Neural progenitor cell (in vitro differentiated cells): ENCODE results near the gene CLCNKA. TPM values are rescaled to one million over a fixed set of nuclear protein-coding genes. Genes with fewer than 3 reads are reported as not detected.
A peak's percentile ranks its signal among the peaks of the same experiment; 100 is the strongest.

ENCODE experiments used
- DNase-seq: peaks from one replicate; pipeline ENCODE4 v3.0.0-alpha.2; 2016; ENCODE audit warnings: low spot score
- H2AFZ ChIP-seq: fragments of 200-600 bp; sonication (generic); replicated peaks from 2 replicates; pipeline ENCODE4 v1.6.1; 2016; ENCODE audit warnings: antibody characterized with exemption
- H3F3A ChIP-seq: fragments of 200-600 bp; sonication (generic); 2 replicates; pipeline ENCODE4 v1.6.1; 2016; ENCODE audit warnings: antibody characterized with exemption, low read depth
- H3K27ac ChIP-seq: fragments of 200-600 bp; sonication (generic); 2 replicates; pipeline ENCODE4 v1.5.1; 2016; ENCODE audit warnings: mild to moderate bottlenecking
- H3K27me3 ChIP-seq: fragments of 200-600 bp; sonication (generic); 2 replicates; pipeline ENCODE4 v1.6.1; 2016; ENCODE audit warnings: mild to moderate bottlenecking, moderate library complexity
- H3K36me3 ChIP-seq: fragments of 200-600 bp; sonication (generic); 2 replicates; pipeline ENCODE4 v1.5.1; 2016
- H3K4me1 ChIP-seq: fragments of 200-600 bp; sonication (generic); 2 replicates; pipeline ENCODE4 v1.6.1; 2016; ENCODE audit warnings: mixed run types
- H3K4me2 ChIP-seq: fragments of 200-600 bp; sonication (generic); 2 replicates; pipeline ENCODE4 v1.6.1; 2016
- H3K4me3 ChIP-seq: fragments of 200-600 bp; sonication (generic); 2 replicates; pipeline ENCODE4 v1.5.1; 2016
- H3K79me2 ChIP-seq: fragments of 200-600 bp; sonication (generic); 2 replicates; pipeline ENCODE4 v1.6.1; 2016; ENCODE audit warnings: low read depth
- H3K9ac ChIP-seq: fragments of 200-600 bp; sonication (generic); 2 replicates; pipeline ENCODE4 v1.6.1; 2016
- H3K9me3 ChIP-seq: fragments of 200-600 bp; sonication (generic); 2 replicates; pipeline ENCODE4 v1.5.1; 2016; ENCODE audit warnings: low read depth
- H4K20me1 ChIP-seq: fragments of 200-600 bp; sonication (generic); 2 replicates; pipeline ENCODE4 v1.6.1; 2016; ENCODE audit warnings: low read depth
- H3K27ac Mint-ChIP-seq: 3 replicates; pipeline ENCODE4 v1.8.0; 2021; ENCODE audit warnings: mixed read lengths
- H3K27me3 Mint-ChIP-seq: 2 replicates; pipeline ENCODE4 v1.8.0; 2022; ENCODE audit warnings: low read depth, mild to moderate bottlenecking, inconsistent platforms, moderate library complexity, mixed read lengths; ENCODE audit not compliant: insufficient read depth
- H3K36me3 Mint-ChIP-seq: 3 replicates; pipeline ENCODE4 v1.8.0; 2021; ENCODE audit warnings: mixed read lengths
- H3K4me1 Mint-ChIP-seq: 3 replicates; pipeline ENCODE4 v1.8.0; 2021; ENCODE audit warnings: mixed read lengths
- H3K4me3 Mint-ChIP-seq: 3 replicates; pipeline ENCODE4 v1.8.0; 2021; ENCODE audit warnings: mild to moderate bottlenecking, moderate library complexity, mixed read lengths
- H3K9me3 Mint-ChIP-seq: 3 replicates; pipeline ENCODE4 v1.8.0; 2020; ENCODE audit warnings: mixed read lengths
- CTCF ChIP-seq: fragments of 200-600 bp; sonication (generic); IDR thresholded peaks from 2 replicates; pipeline ENCODE4 v1.5.1; 2017; ENCODE audit warnings: antibody characterized with exemption, mild to moderate bottlenecking
- EZH2 ChIP-seq: fragments of 200-600 bp; sonication (generic); IDR thresholded peaks from 2 replicates; pipeline ENCODE4 v1.6.1; 2017; ENCODE audit warnings: antibody characterized with exemption, mild to moderate bottlenecking, moderate library complexity
- EZH2phosphoT487 ChIP-seq: fragments of 200-600 bp; sonication (generic); IDR thresholded peaks from 2 replicates; pipeline ENCODE4 v1.6.1; 2017; ENCODE audit warnings: antibody characterized with exemption
- total RNA-seq: library from RNA; depleted of rRNA; stranded (reverse); fragments of >200 nt; gene quantifications from 2 replicates; pipeline ENCODE4 v1.2.3, GENCODE V29; 2015; ENCODE audit warnings: low replicate concordance

CLCNKA gene
- total RNA-seq, 1 donor from 2014 or later: not detected

DNA sequence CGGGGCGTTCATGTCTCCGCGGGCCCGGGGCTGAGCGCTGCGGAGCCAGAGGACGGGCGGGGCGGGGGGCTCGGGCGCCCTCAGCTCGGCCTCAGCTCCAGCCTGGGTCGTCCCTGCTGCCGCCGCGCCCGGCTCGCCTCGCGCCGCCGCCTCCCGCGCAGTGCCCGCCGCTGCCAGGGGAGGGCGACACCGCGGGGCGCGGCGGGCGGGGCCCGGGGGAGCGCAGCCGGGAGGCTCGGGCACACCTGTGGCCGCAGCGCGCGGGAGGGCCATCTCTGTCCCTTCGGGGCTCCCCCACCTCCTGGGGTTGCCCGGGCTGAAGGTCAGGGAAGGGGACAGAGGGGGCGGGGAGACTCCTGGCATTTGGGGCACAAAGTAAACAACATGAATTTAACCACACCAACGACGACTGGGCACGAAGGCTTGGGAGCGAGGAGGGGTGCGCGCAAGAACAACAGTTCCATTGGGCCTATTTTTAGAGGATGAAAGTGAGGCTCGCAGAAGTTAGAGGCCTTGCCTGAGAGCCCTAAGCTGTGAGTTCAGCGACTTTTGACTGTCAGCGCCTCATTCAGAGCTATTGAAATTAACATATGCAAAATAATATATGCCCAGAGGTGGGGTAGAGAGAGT lies 51.8 kb downstream of the CLCNKA start, which contains the start of gene FAM131C:
Gene FAM131C, minus strand, starts transcription at position 162 of the 630 bp plus-strand sequence. CDS start 209 bp downstream, outside the sequence.
- Mint-ChIP-seq H3K4me3 (peak within 1 kb of the TSS; percentile 86), H3K36me3 (no peaks in the 10 kb centered on the region), H3K27me3 (peaks cover 25% of the 10 kb centered on the region), H3K4me1 (peaks cover 34% of the 10 kb centered on the region), H3K27ac (peak within 1 kb of the TSS; percentile 58), H3K9me3 (no peaks in the 10 kb centered on the region)
- Histone ChIP-seq H3F3A (peaks cover 10% of the 10 kb centered on the region), H3K79me2 (no peaks in the 10 kb centered on the region), H3K4me2 (peak within 1 kb of the TSS; percentile 96), H3K27me3 (peaks cover 57% of the 10 kb centered on the region), H3K9me3 (no peaks in the 10 kb centered on the region), H3K36me3 (no peaks in the 10 kb centered on the region), H2AFZ (peak within 1 kb of the TSS; percentile 93), H3K27ac (no peak within 1 kb of the TSS), H3K9ac (no peak within 1 kb of the TSS), H3K4me1 (peaks cover 18% of the 10 kb centered on the region), H3K4me3 (peak within 1 kb of the TSS; percentile 61), H4K20me1 (no peaks in the 10 kb centered on the region)
- TF ChIP-seq EZH2 (peak; percentile 47), CTCF (peak; percentile 41), EZH2phosphoT487 (no peak)
- peak; percentile 82 for DNase-seq

DNA sequence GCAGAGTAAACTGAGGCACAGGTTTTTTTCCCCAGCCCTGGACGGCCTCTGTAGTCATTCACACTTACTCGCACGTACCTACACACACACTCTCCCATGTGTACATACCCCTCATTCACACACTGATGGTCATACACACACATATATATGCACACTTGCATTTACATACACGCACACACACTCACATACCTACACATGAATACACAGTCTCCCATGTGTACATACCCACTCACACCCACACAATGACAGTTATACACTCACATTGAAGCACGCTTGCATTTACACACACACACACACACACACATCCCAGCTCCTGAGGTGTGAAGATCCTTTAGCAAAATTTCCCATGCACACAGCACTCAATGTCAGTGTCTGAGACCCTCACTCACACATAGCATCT lies 52.4 kb downstream of the CLCNKA start:
- Mint-ChIP-seq H3K4me3 (peak overlapping the region; percentile 86), H3K4me1 (peaks cover 37% of the 10 kb centered on the region), H3K27me3 (peaks cover 21% of the 10 kb centered on the region), H3K36me3 (no peaks in the 10 kb centered on the region), H3K9me3 (no peaks in the 10 kb centered on the region), H3K27ac (no peak overlapping the region)
- no peak overlapping the region for H3K9ac ChIP-seq
- DNase-seq: no peak
- TF ChIP-seq EZH2phosphoT487 (no peak), CTCF (no peak), EZH2 (no peak)
- peak overlapping the region; percentile 61 for H3K4me3 ChIP-seq
- no peak overlapping the region for H3K27ac ChIP-seq
- H4K20me1 ChIP-seq: no peaks in the 10 kb centered on the region
- peaks cover 57% of the 10 kb centered on the region for H3K27me3 ChIP-seq
- H2AFZ ChIP-seq: no peak overlapping the region
- no peaks in the 10 kb centered on the region for H3K36me3 ChIP-seq
- peaks cover 20% of the 10 kb centered on the region for H3K4me1 ChIP-seq
- no peaks in the 10 kb centered on the region for H3K9me3 ChIP-seq
- peaks cover 10% of the 10 kb centered on the region for H3F3A ChIP-seq
- no peaks in the 10 kb centered on the region for H3K79me2 ChIP-seq
- peak overlapping the region; percentile 96 for H3K4me2 ChIP-seq

- H3K9me3 Mint-ChIP-seq: no peaks in the 10 kb centered on the region
- Histone ChIP-seq H3F3A (peaks cover 10% of the 10 kb centered on the region), H3K4me2 (no peak overlapping the region), H2AFZ (no peak overlapping the region), H3K27me3 (peaks cover 57% of the 10 kb centered on the region), H3K4me3 (no peak overlapping the region), H4K20me1 (no peaks in the 10 kb centered on the region), H3K9ac (no peak overlapping the region), H3K4me1 (peaks cover 20% of the 10 kb centered on the region), H3K36me3 (no peaks in the 10 kb centered on the region), H3K27ac (no peak overlapping the region), H3K79me2 (no peaks in the 10 kb centered on the region), H3K9me3 (no peaks in the 10 kb centered on the region)
- no peaks in the 10 kb centered on the region for H3K36me3 Mint-ChIP-seq
- H3K27me3 Mint-ChIP-seq: peaks cover 22% of the 10 kb centered on the region
- DNase-seq: no peak
- H3K4me1 Mint-ChIP-seq: peaks cover 37% of the 10 kb centered on the region
- TF ChIP-seq CTCF (no peak), EZH2 (no peak), EZH2phosphoT487 (no peak)
- peak overlapping the region; percentile 40 for H3K4me3 Mint-ChIP-seq
- no peak overlapping the region for H3K27ac Mint-ChIP-seq
These were observed 53.6 kb downstream of the CLCNKA start for GRCh38 chr1:16075337-16076030.
